Thyroid gland (tissue), 4 donors: ENCODE data around the gene MAP2K5.

Source experiments
- POLR2A ChIP-seq, 2 donors: fragments of 450-650 bp; IDR thresholded peaks; one replicate each; pipeline ENCODE4 v1.6.1; 2017; ENCODE audit warnings: antibody characterized with exemption in 2 of 2, mild to moderate bottlenecking in 2 of 2, moderate library complexity in 1 of 2
- TF ChIP-seq, protein P1 (sequence below), 6 experiments: fragments of 200-600 bp in 3 of 6; fragments of 450-650 bp in 3 of 6; sonication (generic) in 3 of 6; IDR thresholded peaks; one replicate each; pipeline ENCODE4 v1.5.1; 2016 to 2019; ENCODE audit warnings: antibody characterized with exemption in 6 of 6, mild to moderate bottlenecking in 2 of 6, inconsistent platforms in 1 of 6, moderate library complexity in 1 of 6

DNA sequence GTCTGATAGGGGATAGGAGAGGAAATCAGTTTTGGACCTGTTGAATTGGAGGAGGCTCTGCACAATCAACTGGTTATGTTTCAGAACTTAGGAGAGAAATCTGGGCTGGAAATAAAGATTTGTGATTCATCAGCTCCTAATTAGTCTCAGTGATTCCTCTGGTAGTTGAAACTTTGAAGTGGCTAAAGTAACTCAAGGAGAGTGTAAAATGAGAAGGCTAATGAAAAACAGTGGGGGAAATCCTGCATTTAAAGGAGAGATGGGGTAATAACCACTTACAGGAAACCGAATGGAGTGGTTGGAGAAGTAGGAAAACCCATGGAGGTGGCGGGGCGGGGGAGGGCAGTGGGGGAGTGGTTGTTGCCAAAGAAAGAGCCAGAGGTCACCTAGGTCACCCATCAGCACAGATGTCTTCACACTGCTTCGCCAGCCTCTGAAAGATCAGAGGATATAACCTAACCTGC is 32.6 kb downstream of the MAP2K5 start:
- TF ChIP-seq, protein P1, sequence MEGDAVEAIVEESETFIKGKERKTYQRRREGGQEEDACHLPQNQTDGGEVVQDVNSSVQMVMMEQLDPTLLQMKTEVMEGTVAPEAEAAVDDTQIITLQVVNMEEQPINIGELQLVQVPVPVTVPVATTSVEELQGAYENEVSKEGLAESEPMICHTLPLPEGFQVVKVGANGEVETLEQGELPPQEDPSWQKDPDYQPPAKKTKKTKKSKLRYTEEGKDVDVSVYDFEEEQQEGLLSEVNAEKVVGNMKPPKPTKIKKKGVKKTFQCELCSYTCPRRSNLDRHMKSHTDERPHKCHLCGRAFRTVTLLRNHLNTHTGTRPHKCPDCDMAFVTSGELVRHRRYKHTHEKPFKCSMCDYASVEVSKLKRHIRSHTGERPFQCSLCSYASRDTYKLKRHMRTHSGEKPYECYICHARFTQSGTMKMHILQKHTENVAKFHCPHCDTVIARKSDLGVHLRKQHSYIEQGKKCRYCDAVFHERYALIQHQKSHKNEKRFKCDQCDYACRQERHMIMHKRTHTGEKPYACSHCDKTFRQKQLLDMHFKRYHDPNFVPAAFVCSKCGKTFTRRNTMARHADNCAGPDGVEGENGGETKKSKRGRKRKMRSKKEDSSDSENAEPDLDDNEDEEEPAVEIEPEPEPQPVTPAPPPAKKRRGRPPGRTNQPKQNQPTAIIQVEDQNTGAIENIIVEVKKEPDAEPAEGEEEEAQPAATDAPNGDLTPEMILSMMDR (IDR thresholded peaks at IDR 0.05) = no peak
- TF ChIP-seq POLR2A (IDR thresholded peaks at IDR 0.05) = no peak
